Measurements from ENCODE around the gene ITPK1.

- TF ChIP-seq POLR2A (IDR thresholded peaks at IDR 0.05; ENCODE audit: low read depth, low read length), result no peak
- no peak for TF ChIP-seq POU2F2 (IDR thresholded peaks at IDR 0.05; ENCODE audit: low read depth, low read length)
Observed at GRCh38 chr14:93133464-93133863, 17.7 kb upstream of the ITPK1 start.
